SK-N-DZ (cell line): ENCODE measurements around the gene RASA3. TPM values are rescaled to one million over a fixed set of nuclear protein-coding genes. Genes with fewer than 3 reads are reported as not detected.
A peak's percentile ranks its signal among the peaks of the same experiment; 100 is the strongest.
"Not testable (repeated sequence)": the region's sequence is repeated elsewhere in the genome, so short reads cannot be mapped to it uniquely, and the experiment has no call there.

ENCODE experiments used
- DNase-seq: peaks from one replicate; pipeline ENCODE4 v3.0.0-alpha.2; 2015; ENCODE audit warnings: low spot score
- polyA plus RNA-seq, 2 experiments: library from polyadenylated mRNA; depleted of rRNA; stranded (reverse); fragments of >200 nt; gene quantifications; 2 replicates each; pipeline ENCODE4 v1.2.3, GENCODE V29; 2014

The RASA3 gene, protein sequence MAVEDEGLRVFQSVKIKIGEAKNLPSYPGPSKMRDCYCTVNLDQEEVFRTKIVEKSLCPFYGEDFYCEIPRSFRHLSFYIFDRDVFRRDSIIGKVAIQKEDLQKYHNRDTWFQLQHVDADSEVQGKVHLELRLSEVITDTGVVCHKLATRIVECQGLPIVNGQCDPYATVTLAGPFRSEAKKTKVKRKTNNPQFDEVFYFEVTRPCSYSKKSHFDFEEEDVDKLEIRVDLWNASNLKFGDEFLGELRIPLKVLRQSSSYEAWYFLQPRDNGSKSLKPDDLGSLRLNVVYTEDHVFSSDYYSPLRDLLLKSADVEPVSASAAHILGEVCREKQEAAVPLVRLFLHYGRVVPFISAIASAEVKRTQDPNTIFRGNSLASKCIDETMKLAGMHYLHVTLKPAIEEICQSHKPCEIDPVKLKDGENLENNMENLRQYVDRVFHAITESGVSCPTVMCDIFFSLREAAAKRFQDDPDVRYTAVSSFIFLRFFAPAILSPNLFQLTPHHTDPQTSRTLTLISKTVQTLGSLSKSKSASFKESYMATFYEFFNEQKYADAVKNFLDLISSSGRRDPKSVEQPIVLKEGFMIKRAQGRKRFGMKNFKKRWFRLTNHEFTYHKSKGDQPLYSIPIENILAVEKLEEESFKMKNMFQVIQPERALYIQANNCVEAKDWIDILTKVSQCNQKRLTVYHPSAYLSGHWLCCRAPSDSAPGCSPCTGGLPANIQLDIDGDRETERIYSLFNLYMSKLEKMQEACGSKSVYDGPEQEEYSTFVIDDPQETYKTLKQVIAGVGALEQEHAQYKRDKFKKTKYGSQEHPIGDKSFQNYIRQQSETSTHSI
- 14.5 and 15.7 TPM in 2 replicates for polyA plus RNA-seq (2014; cell fraction: cytosol; rRNA removed)
- polyA plus RNA-seq (2014; cell fraction: nucleus; rRNA removed): 14.6 and 15.5 TPM in 2 replicates

DNA sequence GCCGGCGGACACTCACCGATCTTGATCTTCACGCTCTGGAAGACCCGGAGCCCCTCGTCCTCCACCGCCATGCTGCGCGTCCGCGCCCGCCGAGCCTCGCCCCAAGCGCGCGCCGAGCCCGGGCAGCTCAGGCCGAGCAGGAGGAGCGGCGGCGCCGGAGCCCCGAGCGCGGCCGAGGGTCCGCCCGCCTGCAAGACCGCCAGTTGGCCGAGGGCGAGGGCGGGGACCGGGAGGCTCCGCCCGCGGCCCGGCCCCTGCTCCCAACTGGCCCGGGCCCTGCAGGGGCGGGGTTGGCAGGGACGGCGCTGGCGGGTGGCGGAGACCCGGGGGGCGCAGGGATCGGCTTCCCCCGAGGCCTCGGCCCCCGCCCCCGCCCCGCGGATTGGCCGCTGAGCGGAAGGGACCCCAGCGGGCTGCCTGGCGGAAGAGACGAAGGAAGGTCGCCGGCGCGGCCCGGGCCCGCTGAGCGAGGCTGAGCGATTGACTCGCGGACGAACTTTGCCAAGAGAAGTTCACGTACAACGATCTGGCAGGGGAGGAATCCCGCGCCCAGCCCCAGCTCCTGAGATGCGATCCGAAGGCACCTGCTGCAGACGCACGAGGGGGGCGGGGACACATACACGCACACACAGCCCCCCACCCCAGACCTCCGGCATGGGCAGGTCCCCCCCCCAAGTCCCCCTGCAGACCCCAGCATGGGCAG, at the start of gene RASA3:
TSS of gene RASA3 (minus strand) at position 205 of the 703 bp plus-strand sequence. CDS start at position 71, 134 bp downstream.
- DNase-seq: peak; percentile 79

DNA sequence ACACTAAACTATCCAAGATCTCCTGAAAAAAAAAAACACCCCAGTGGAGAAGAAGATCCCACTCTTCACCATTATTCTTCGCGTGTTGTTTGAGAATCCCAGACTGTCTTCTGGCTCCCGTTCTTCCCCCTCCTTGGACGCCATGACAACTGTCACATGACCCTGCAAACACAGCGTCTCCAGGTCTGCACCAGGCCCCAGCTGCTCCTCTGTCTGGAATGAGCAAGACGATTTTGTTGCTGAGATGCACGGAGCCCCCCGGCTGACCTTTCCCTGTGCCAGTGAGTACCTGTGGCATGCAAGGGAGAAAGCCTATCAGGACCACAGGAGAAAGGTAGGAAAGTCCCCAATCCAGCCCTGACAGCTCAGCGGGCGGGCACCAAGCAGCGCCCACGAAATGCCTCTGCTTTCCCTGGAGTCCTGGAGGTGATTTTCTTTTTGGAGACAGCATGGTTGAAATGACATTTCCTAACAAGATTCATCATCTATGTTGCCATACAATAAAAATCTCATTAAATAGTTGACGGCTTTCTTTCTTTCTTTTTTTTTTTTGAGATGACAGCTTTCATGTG, 46.8 kb upstream of the RASA3 start, which contains the start of gene CFAP97D2:
TSS of gene CFAP97D2 (plus strand) at position 171 of the 572 bp plus-strand sequence. CDS start at position 245, 74 bp downstream.
- peak; percentile 42 for DNase-seq

DNA sequence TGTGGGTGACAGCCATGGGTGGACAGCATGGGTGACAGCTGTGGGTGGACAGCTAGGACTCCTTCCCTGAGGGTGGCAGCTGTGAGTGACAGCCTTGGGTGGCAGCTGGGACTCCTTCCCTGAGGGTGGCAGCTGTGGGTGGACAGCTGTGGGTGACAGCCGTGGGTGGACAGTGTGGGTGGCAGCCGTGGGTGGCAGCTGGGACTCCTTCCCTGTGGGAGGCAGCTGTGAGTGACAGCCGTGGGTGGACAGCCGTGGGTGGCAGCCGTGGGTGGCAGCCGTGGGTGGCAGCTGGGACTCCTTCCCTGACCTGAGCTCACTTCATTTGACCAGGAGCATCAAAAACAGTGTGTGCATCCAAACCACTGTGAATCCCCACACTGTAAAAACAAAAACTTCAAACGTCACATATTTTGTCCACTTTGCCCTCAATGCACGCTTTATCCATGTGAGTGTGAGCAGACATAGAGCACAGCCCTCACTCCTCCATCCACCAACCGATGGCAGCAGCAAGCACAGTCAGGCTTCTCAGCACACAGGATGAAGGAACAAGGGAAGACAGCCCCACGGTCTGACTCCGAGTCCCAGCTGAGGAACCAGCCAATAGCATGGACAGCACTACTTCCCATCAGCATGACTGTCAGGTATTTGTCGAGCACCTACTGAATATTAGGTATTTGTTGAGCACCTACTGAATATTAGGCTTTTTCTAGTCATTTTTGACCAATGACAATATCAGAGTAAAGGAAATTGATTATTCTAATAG, 45.0 kb upstream of the RASA3 start:
- DNase-seq: no peak

DNA sequence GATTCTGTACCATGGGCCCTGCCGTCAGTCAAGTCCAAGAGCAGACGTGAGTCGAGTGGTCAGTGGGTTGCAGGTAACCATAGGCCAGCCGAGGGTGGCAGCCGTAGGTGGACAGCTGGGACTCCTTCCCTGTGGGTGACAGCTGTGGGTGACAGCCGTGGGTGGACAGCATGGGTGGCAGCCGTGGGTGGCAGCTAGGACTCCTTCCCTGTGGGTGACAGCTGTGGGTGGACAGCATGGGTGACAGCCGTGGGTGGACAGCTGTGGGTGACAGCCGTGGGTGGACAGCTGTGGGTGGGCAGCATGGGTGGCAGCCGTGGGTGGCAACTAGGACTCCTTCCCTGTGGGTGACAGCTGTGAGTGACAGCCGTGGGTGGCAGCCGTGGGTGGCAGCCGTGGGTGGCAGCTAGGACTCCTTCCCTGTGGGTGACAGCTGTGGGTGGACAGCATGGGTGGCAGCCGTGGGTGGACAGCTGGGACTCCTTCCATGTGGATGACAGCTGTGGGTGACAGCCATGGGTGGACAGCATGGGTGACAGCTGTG, 44.0 kb upstream of the RASA3 start:
- DNase-seq: not testable (repeated sequence)

DNA sequence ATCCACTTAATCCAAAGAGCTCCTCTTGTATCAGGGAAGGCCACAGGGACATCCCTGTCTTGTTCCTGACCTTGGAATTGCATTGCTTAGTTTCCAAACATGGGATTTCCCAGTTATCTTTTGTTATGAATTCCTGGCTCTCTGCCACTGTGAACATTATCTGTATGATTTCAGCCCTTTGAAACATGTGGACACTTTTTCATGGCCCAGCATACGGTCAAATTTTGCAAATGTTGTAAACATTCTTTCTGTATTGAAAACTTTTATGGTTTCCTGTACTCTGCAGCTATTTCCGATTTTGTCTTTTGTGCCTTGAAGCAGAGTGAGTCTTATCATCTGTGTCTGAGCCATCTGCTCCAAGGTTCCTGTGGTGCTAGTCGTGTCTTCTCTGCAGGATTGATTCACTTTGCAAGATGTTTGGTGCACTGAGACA, 42.1 kb upstream of the RASA3 start:
- DNase-seq: no peak

DNA sequence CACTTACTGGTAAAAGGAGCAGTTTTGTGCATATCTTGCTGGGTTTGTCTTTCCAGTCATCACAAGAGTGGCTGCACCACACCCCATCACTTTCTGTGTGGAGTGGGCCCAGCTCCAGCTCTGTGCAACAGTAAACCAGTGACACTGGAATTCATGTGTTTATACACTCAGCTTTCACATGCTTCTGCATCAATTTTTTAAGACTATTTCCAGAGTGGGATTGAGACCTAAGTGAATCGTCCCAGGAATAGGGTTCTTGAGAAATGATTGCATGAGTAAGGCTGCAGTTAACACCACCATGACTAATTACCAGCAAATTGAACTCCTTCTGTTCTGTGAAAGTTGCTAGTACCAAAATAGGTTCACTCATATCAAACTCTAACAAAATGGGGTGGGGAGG, 41.3 kb upstream of the RASA3 start:
- DNase-seq: no peak

DNA sequence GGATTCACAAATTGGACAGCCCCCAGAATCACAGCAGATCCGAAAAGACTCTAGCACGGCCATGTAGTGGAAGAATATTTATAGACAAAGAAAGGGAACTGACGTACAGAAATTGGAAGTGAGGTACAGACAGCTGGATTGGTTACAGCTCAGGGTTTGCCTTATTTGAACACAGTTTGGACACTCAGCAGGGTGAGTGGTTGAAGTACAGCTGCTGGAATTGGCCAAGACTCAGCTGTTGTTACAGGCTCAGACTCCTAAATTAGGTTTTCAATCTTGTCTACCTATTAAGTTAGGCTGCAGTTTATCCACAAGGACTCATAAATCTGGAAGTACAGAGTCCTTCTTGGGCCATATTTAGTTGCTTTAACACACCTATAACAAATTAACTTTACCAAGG, 40.8 kb upstream of the RASA3 start:
- no peak for DNase-seq

DNA sequence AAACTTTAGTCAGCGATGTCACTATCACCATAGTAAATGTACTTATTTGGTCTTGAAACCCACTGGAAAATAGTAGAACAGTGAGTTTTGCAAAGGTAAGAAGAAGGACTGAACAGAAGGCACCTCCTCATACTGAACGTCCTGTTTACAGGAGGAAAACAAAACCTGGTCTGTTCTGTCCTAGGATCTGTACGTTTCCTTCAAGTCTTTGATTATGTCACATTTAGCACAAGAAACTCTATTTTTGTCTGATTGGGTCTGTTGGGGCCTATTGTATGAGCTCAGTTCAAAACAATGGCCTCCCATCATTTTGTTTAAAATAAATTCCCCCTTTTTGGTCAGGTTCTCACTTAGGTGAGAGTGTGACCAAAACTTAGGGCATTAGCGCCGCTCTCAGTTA, 35.5 kb upstream of the RASA3 start:
- DNase-seq: no peak

DNA sequence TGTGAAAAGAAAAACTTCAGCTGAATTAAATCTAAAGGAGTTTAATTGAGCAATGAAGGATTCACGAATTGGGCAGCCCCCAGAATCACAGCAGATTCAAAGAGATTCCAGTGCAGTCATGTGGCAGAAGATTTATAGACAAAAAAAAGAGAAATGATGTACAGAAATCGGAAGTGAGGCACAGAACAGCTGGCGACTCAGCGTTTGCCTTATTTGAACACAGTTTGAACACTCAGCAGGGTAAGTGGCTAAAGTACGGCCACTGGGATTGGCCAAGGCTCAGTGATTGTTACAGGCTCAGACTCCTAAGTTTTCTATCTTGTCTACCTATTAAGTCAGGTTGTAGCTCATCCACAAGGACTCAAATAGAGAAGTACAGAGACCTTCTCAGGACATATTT, 35.0 kb upstream of the RASA3 start:
- DNase-seq: no peak

DNA sequence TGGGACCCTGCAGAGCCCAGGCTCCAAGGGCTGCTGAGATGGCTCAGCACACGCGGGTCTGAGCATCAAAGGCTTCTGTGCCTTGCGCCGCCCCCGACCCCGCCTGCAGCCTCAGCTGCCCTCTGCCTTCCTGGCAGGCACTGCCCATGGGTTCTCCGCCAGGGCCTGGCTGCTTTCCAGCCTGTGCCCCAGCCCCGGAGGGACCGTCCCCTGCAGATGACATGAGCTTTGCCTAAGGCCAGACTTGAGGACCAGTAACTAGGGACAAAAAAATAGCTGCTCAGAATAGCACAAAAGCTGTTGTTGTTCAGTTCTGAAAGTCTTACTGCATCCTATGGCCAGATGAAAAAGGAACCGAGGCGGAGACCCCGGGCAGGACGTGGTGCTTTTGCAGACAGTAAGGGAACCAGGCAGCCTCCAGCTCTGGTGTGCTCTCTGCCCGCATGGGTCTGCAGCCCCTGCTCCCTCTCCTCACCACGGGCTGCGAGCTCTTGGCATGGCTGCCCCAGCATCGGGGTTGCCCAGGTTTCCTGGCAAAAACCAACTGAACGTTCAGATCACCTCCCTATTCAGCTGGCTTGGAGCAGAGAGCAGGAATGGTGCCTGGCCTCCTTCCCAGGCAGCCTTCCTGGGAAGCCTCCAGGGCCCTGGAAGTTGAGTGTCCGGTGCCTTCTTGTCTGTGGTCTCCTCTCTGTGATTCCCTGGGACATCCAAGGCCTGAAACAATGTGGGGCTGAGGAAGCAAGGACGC, 34.1 kb upstream of the RASA3 start:
- no peak for DNase-seq

DNA sequence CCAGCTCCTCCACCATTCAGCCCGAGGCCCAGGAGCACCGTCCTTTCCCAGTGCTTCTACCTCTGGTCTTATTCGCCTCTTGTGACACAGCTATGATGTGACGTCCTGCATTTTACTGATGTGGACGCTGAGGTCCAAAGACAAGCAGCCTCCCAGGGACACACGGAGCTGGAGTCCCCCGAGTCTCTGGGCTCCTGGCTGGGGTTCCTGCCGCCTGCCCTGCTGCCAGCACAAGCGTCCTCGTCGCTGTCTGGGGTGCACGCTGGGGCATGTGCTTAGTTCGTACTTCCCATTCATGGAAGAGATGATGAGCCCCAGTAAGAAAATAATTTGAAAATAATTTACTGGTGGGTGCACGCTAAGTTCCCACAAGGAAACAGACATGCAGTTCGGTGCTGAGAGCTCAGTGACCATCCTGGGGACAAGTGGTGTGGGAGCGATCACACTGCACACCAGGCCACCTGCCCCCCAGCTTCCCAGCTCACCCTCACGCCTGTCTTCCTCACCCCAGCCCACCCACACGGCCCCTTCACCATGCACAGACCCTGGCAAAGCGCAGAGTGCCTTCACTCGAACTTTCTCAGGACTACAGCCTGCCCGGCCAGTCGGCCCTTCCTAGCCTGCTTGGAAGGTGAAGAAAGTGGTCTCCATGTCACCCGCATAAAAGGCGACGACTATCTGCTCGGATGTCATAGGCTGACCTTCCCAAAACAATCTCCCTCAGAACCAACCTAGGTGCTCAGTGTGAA, 32.4 kb upstream of the RASA3 start:
- no peak for DNase-seq

DNA sequence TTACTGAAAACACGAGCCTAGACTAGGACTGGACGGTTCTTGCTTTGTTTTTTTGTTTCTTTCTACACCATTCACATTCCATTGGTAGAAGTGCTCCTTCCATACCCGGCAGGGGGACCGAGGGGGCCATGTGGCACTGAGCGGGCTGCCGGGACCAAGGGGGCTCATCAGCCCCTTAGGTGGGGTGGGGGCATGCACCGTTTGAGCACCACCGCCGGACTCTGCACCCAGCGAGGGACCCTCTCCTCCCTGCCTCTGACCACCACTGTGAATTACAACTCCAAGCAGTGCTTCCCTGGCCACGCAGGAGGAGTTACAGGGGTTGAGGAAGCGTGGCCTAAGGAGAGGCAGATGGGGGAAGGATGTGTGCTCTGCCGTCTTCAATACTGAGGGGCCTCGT, 31.6 kb upstream of the RASA3 start:
- DNase-seq: no peak

DNA sequence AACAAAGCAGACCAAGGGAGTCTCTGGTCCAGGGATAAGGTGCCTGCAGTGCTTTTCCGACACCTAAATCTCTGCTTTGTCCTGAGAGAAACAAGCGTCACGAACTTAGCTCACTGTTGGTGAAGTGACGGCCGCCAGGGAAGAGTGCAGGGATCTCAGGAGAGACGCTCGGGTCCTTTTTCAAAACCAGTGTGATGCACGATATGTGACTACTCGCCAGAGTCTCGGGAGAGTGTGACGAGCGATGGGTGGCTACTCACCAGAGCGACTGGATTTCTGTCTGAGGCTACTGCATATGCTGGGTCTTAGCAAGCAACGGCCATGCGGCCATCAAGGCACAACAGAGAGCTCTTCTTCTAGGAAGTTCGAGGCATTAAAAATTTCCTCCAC, 30.1 kb upstream of the RASA3 start:
- no peak for DNase-seq

DNA sequence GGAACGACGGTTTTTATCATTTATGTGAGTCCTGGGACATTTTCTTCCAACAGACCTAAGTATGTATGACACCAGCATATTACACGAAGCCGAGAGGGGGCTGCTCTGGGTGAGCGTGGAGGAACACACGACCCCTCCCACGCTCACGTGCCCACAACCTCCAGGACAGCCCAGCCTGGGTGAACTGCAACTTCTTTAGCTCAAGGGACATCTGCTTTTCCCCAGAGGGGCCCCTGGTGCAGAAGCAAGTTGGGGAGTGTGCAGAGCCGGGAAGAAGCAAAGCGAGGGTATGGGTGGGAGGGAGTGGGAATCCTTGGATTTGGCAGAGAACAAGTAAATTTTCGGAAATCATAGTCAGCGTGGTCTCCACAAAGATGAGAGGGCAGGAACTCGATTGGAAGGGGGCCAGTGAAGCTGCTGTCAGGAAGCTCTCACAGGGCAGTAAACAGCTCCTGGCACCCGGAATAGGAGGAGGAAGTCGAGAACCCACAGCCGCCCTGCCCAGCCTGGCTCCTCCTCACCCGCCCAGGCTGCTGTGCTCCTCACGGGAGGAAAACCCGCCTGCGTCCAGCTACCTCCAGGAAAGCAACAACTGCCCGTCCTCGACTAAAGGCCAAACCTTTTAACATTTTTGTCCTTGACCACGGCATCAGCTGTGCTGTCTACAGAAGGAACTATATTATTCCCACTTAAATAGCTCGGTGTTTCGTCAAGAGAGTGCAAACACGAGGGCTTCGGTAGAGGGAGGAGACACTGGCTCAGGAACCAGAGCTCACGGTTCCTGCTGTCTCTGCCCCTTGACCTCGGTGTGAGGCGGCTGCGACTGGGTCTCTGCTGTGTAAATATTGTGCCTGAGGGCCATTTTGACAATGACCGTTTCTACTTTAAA, 29.5 kb upstream of the RASA3 start:
- no peak for DNase-seq

DNA sequence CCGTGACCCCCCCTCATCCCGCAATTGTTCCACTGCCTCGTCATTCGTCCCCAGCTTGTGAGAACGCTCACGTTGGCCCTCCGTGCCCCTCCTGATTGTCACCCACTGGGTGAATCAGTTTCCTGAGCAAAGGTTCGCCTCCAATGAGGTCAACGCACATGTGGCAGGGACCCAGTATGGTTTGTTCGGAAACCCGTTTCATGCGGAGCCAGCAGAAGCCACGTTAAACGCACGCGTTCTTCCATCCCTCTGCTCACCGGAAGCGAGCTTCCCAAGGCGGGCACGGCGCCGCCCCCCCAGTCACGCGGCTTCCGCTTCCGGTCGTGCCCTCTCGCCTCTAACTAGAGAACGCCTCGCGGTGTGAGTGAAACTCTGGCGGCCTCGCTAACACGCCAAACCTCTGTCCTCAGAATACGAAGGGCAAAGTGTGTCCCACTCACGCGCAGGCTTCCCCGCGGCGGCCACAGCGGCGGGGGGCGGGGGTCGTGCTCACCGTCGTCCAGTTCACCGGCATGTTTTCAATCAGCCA, 28.7 kb upstream of the RASA3 start:
- DNase-seq: no peak

DNA sequence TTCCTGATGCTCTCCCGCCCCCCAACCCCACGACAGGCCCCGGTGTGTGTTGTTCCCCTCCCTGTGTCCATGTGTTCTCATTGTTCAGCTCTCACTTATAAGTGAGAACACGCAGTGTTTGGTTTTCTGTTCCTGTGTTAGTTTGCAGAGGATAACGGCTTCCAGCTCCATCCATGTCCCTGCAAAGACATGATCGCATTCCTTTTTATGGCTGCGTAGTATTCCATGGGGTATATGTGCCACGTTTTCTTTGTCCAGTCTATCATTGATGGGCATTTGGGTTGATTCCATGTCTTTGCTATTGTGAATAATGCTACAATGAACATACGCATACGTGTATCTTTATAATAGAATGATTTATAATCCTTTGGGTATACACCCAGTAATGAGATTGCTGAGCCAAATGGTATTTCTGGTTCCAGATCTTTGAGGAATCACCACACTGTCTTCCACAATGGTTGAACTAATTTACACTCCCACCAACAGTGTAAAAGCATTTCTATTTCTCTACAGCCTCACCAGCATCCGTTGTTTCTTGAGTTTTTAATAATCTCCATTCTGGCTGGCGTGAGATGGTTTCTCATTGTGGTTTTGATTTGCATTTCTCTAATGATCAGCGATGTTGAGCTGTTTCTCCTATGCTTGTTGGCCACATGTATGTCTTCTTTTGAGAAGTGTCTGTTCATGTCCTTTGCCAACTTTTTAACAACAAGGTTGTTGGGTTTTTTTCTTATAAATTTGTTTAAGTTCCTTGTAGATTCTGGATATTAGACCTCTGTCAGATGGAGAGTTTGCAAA, 26.6 kb upstream of the RASA3 start:
- not testable (repeated sequence) for DNase-seq
